Endodermal cell (in vitro differentiated cells): ENCODE results near the gene CHRD. TPM values are rescaled to one million over a fixed set of nuclear protein-coding genes. Genes with fewer than 3 reads are reported as not detected.

Experiments used
- DNase-seq: peaks from one replicate; pipeline ENCODE4 v3.0.0-alpha.2; 2017
- H3K27ac ChIP-seq: 2 replicates; pipeline ENCODE4 v1.5.1; 2013; ENCODE audit warnings: mild to moderate bottlenecking, low read depth, low read length, moderate library complexity
- H3K27me3 ChIP-seq: 2 replicates; pipeline ENCODE4 v1.6.1; 2013; ENCODE audit warnings: mild to moderate bottlenecking, low read length, moderate library complexity; ENCODE audit not compliant: insufficient read depth, control insufficient read depth, poor library complexity, severe bottlenecking
- H3K36me3 ChIP-seq: 2 replicates; pipeline ENCODE4 v1.7.0; 2013; ENCODE audit warnings: mild to moderate bottlenecking, low read length, moderate library complexity; ENCODE audit not compliant: control insufficient read depth, insufficient read depth
- H3K4me1 ChIP-seq: one replicate; pipeline ENCODE4 v1.7.0; 2013; ENCODE audit warnings: low read length; ENCODE audit not compliant: control insufficient read depth, insufficient read depth
- H3K4me3 ChIP-seq: 2 replicates; pipeline ENCODE4 v1.5.1; 2013; ENCODE audit warnings: mild to moderate bottlenecking, low read length, moderate library complexity
- H3K9ac ChIP-seq: 2 replicates; pipeline ENCODE4 v1.6.1; 2013; ENCODE audit warnings: mild to moderate bottlenecking, low read length, moderate library complexity; ENCODE audit not compliant: poor library complexity, severe bottlenecking; ENCODE audit errors: extremely low read depth
- H3K9me3 ChIP-seq: 2 replicates; pipeline ENCODE4 v1.6.1; 2013; ENCODE audit warnings: mild to moderate bottlenecking, low read length, moderate library complexity; ENCODE audit not compliant: control insufficient read depth
- H3K27ac Mint-ChIP-seq: 2 replicates; pipeline ENCODE4 v1.8.0; 2020; ENCODE audit warnings: mixed read lengths
- H3K27me3 Mint-ChIP-seq: 2 replicates; pipeline ENCODE4 v1.8.0; 2021; ENCODE audit warnings: mild to moderate bottlenecking, mixed read lengths; ENCODE audit not compliant: insufficient read depth
- H3K36me3 Mint-ChIP-seq: 2 replicates; pipeline ENCODE4 v1.8.0; 2020; ENCODE audit warnings: low read depth, mixed read lengths
- H3K4me1 Mint-ChIP-seq: 2 replicates; pipeline ENCODE4 v1.8.0; 2020; ENCODE audit warnings: mixed read lengths
- H3K4me3 Mint-ChIP-seq: 2 replicates; pipeline ENCODE4 v1.8.0; 2020; ENCODE audit warnings: mild to moderate bottlenecking, moderate library complexity, mixed read lengths
- H3K9me3 Mint-ChIP-seq: 2 replicates; pipeline ENCODE4 v1.8.0; 2020; ENCODE audit warnings: mild to moderate bottlenecking, mixed read lengths
- WGBS, 2 experiments: methylation state at CpG; one replicate each; pipeline versions ENCODE4 v1.1.5 to v1.1.7; 2013; ENCODE audit warnings: missing lambda C conversion rate in 2 of 2, mixed read lengths in 1 of 2; ENCODE audit not compliant: insufficient coverage in 1 of 2, insufficient read length in 1 of 2; 5-methylcytosine and 5-hydroxymethylcytosine counted together
- total RNA-seq, 2 donors: library from RNA; stranded (reverse); fragmentation: NEBNext Ultra II Directional in 1 of 2; extraction: Animal tissue kit (Norgen Biotek cat#: 25700) in 1 of 2; gene quantifications; 2 replicates in 1 of 2; 3 replicates in 1 of 2; pipeline ENCODE4 v1.2.1, GENCODE V29; 2021
- TF ChIP-seq, protein P1 (sequence below): fragments of 200-600 bp; sonication (generic); conservative IDR thresholded peaks from 2 replicates; pipeline ENCODE4 v1.5.0; 2021; ENCODE audit warnings: antibody characterized with exemption, mild to moderate bottlenecking

The CHRD gene
- total RNA-seq, 2 donors from 2014 or later: 5.0 to 17.4 TPM

GRCh38 chr3:184360070-184360928 lies 19.6 kb upstream of the CHRD start:
- WGBS, 2 experiments: 33 to 43% methylated on average over 7 to 12 of the region's 12 CpGs
- DNase-seq: no peak
- H3K4me3 Mint-ChIP-seq: peak overlapping the region; percentile 86

GRCh38 chr3:184360929-184361531 lies 18.8 kb upstream of the CHRD start:
- Histone ChIP-seq H3K4me1 (no peaks in the 10 kb centered on the region), H3K27me3 (no peaks in the 10 kb centered on the region), H3K36me3 (peaks cover 38% of the 10 kb centered on the region), H3K4me3 (peak overlapping the region; percentile 97), H3K27ac (no peak overlapping the region), H3K9me3 (no peaks in the 10 kb centered on the region), H3K9ac (peak overlapping the region; percentile 33)
- Mint-ChIP-seq H3K27ac (peak overlapping the region; percentile 68), H3K9me3 (no peaks in the 10 kb centered on the region), H3K36me3 (peaks cover 31% of the 10 kb centered on the region), H3K4me1 (peaks cover 27% of the 10 kb centered on the region), H3K4me3 (peak overlapping the region; percentile 86), H3K27me3 (peaks cover 2% of the 10 kb centered on the region)
- WGBS, 2 experiments: 4 to 8% methylated on average over 9 to 24 of the region's 24 CpGs
- TF ChIP-seq, protein P1, sequence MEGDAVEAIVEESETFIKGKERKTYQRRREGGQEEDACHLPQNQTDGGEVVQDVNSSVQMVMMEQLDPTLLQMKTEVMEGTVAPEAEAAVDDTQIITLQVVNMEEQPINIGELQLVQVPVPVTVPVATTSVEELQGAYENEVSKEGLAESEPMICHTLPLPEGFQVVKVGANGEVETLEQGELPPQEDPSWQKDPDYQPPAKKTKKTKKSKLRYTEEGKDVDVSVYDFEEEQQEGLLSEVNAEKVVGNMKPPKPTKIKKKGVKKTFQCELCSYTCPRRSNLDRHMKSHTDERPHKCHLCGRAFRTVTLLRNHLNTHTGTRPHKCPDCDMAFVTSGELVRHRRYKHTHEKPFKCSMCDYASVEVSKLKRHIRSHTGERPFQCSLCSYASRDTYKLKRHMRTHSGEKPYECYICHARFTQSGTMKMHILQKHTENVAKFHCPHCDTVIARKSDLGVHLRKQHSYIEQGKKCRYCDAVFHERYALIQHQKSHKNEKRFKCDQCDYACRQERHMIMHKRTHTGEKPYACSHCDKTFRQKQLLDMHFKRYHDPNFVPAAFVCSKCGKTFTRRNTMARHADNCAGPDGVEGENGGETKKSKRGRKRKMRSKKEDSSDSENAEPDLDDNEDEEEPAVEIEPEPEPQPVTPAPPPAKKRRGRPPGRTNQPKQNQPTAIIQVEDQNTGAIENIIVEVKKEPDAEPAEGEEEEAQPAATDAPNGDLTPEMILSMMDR: no peak
- peak; percentile 75 for DNase-seq

More at GRCh38 chr3:184360070-184360928, 19.6 kb upstream of the CHRD start:
- H3K36me3 Mint-ChIP-seq: peaks cover 33% of the 10 kb centered on the region
- TF ChIP-seq, protein P1: no peak
- Histone ChIP-seq H3K4me3 (peak overlapping the region; percentile 97), H3K9me3 (no peaks in the 10 kb centered on the region), H3K36me3 (peaks cover 40% of the 10 kb centered on the region), H3K4me1 (no peaks in the 10 kb centered on the region), H3K27me3 (no peaks in the 10 kb centered on the region), H3K27ac (no peak overlapping the region), H3K9ac (peak overlapping the region; percentile 34)
- peak overlapping the region; percentile 68 for H3K27ac Mint-ChIP-seq
- H3K4me1 Mint-ChIP-seq: peaks cover 27% of the 10 kb centered on the region
- no peaks in the 10 kb centered on the region for H3K9me3 Mint-ChIP-seq
- H3K27me3 Mint-ChIP-seq: peaks cover 2% of the 10 kb centered on the region

GRCh38 chr3:184361532-184361931 lies 18.3 kb upstream of the CHRD start, which contains the start of the genes CLCN2 and POLR2H:
CLCN2 (minus strand) TSS chr3:184361605; CDS start chr3:184361479, 126 bp downstream.
POLR2H (plus strand) TSS chr3:184361710; CDS start chr3:184363493, 1,783 bp downstream.
- no peaks in the 10 kb centered on the region for H3K9me3 ChIP-seq
- peak within 1 kb of the TSS; percentile 100 for H3K27ac ChIP-seq
- H3K36me3 ChIP-seq: peaks cover 39% of the 10 kb centered on the region
- peak within 1 kb of the TSS; percentile 97 for H3K4me3 ChIP-seq
- no peak for DNase-seq
- peak within 1 kb of the TSS; percentile 99 for H3K9ac ChIP-seq
- Mint-ChIP-seq H3K4me1 (peaks cover 27% of the 10 kb centered on the region), H3K27me3 (peaks cover 2% of the 10 kb centered on the region), H3K36me3 (peaks cover 35% of the 10 kb centered on the region), H3K27ac (peak within 1 kb of the TSS; percentile 92), H3K9me3 (no peaks in the 10 kb centered on the region), H3K4me3 (peak within 1 kb of the TSS; percentile 86)
- no peaks in the 10 kb centered on the region for H3K4me1 ChIP-seq
- no peaks in the 10 kb centered on the region for H3K27me3 ChIP-seq
- 0% methylated on average over 2 to 56 of the region's 56 CpGs for WGBS, 2 experiments
- TF ChIP-seq, protein P1: no peak
